Stimulated activated CD8-positive, alpha-beta memory T cell treated with anti-CD3 and anti-CD28 coated beads, Interleukin-15, amount 100 ng/mL, for 24 hours (primary cell): ENCODE measurements around the gene ZNF487.
"Not testable (repeated sequence)": the region's sequence is repeated elsewhere in the genome, so short reads cannot be mapped to it uniquely, and the experiment has no call there.

Source experiments
- DNase-seq: peaks from one replicate; pipeline ENCODE4 v3.0.0-alpha.2; 2020; ENCODE audit warnings: low read depth

The ZNF487 gene

GRCh38 chr10:43437141-43437870 is 395 bp downstream of the ZNF487 start:
- no peak for DNase-seq

DNA sequence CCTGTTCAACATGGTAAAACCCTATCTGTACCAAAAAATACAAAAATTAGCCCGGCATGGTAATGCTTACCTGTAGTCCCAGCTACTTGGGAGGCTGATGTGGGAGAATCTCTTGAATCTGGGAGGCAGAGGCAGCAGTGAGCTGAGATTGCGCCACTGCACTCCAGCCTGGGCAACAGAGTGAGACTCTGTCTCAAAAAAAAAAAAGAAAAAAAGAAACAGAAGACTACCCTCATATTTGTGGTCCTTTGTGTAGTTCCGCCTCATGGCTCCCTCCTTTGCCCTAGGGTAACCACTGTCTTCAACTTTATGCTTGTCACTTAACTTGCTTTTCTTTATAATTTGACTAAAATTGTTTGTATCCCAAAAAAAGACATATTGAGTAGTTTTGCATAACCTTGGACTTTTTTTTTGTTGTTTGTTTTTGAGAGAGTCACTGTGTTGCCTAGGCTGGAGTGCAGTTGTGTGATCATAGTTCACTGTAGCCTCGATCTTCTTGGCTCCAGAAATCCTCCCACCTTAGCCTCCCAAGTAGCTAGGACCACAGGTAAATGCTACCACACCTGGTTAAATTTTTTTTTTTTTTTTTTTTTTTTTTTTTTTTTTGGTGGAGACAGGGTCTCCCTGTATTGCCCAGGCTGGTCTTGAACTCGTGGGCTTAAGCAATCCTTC is 3.7 kb downstream of the ZNF487 start:
- DNase-seq: no peak

DNA sequence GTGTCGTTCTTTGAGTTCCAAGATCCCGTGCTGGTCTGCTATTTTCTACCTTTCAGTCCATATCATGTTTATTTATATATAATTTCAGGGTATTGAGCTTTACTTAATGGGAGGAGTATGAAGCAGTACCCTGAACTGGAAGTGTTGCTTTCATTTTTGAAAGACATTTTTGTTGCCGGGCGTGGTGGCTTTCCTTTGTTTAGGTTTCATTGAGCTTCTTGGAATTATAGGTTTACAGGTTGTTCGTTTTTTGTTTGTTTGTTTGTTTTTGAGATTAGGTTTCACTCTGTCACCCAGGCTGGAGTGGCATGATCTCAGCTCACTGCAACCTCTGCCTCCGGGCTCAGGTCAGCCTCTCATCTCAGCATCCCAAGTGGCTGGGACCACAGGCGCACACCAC is 7.4 kb downstream of the ZNF487 start:
- no peak for DNase-seq

GRCh38 chr10:43444897-43445466 is 8.1 kb downstream of the ZNF487 start:
- DNase-seq: no peak

DNA sequence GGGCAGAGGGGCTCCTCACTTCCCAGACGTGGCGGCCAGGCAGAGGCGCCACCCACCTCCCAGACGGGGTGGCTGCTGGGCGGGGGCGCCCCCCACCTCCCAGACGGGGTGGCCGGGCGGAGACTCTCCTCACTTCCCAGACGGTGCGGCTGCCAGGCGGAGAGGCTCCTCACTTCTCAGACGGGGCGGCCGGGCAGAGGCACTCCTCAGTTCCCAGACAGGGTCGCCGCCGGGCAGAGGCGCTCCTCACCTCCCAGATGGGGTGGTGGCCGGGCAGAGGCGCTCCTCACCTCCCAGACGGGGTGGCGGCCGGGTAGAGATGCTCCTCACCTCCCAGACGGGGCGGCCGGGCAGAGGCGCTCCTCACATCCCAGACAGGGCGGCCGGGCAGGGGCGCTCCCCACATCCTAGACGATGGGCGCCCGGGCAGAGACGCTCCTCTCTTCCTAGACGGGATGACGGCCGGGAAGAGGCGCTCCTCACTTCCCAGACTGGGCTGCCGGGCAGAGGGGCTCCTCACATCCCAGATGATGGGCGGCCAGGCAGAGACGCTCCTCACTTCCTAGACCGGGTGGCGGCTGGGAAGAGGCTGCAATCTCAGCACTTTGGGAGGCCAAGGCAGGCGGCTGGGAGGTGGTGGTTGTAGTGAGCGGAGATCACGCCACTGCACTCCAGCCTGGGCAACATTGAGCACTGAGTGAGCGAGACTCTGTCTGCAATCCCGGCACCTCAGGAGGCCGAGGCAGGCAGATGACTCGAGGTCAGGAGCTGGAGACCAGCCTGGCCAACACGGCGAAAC is 9.5 kb downstream of the ZNF487 start:
- DNase-seq: not testable (repeated sequence)

DNA sequence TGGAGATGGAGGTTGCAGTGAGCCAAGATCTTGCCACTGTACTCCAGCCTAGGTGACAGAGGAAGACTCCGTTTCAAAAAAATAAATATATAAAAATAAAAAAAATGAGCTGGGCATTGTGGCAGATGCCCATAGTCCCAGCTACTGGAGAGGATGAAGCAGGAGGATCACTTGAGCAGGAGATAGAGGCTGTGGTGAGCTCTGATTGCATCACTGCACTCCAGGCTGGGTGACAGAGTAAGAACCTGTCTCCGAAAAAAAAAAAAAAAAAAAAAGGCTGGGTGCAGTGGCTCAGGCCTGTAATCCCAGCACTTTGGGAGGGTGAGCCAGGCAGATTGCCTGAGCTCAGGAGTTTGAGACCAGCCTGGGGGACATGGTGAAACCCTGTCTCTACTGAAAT is 11.8 kb downstream of the ZNF487 start:
- DNase-seq: no peak

DNA sequence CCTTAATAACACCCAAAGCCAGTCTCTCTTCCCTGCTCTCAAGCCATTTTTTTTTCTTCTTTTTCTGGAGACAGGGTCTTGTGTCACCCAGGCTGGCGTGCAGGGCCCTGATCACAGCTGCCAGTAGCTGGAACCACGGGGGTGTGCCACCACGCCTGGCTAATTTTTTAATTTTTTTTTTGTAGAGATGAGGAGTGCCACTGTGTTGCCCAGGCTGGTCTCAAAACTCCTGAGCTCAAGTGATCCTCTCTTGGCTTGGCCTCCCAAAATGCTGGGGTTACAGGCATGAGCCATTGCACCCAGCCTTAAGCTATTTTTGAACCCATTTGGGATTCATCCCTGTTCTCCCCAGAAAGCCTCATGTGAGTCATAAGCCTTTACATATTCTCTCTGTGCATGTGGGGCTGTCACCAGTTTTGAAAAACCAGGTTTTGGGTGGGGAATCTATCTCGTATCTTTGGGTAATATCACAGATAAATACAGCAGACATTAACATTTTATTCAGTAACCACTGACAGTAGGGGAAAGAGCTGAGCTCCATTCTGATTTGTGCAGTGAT is 15.5 kb downstream of the ZNF487 start:
- DNase-seq: no peak

DNA sequence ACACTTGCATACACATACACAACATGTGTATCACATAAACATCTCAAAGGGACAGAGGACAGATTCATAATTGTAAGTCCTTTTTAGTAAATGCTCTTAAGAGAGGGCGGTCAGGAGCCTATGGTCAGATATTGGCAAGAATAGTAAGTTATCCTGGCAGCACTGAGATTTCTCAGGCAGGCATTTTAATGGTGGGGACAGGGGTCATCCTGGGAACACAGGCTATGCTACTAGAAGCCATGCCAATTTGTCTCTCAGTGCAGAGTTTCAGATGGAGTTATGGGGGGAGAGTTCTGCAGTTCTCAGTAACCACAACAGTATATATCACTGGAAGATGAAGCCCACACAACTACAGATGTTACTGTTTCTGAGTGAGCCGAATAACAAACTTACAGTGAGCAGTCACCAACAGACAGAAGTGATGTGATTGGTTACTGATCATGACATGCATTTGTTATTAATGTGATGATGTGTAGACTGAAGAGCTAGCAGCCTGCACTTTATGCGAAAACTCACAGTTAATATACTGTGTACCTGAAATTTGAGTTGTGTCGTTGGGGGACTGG is 16.4 kb downstream of the ZNF487 start:
- DNase-seq: no peak

DNA sequence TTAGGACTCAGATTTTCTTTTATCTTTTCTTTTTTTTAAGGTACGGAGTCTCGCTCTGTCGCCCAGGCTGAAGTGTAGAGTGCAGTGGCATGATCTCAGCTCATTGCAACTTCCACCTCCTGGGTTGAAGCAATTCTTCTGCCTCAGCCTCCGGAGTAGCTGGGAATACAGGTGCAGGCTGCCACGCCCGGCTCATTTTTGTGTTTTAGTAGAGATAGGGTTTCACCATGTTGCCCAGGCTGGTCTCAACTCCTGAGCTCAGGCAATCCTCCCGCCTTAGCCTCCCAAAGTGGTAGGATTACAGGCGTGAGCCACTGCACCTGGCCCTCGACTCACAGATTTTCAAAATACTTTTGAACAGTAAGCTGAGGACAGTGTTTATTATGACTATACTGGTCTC is 17.1 kb downstream of the ZNF487 start:
- DNase-seq: not testable (repeated sequence)

GRCh38 chr10:43456561-43456960 is 19.6 kb downstream of the ZNF487 start:
- DNase-seq: not testable (repeated sequence)

GRCh38 chr10:43458227-43458626 is 21.3 kb downstream of the ZNF487 start:
- DNase-seq: no peak

- DNase-seq: no peak
Observed at GRCh38 chr10:43461950-43462349, 25.0 kb downstream of the ZNF487 start.

GRCh38 chr10:43465086-43465735 is 28.3 kb downstream of the ZNF487 start:
- not testable (repeated sequence) for DNase-seq

DNA sequence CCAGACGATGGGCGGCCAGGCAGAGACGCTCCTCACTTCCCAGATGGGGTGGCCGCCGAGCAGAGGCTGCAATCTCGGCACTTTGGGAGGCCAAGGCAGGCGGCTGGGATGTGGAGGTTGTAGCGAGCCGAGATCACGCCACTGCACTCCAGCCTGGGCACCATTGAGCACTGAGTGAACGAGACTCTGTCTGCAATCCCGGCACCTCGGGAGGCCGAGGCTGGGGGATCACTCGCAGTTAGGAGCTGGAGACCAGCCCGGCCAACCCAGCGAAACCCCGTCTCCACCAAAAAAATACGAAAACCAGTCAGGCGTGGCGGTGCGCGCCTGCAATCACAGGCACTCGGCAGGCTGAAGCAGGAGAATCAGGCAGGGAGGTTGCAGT is 28.8 kb downstream of the ZNF487 start:
- DNase-seq: not testable (repeated sequence)

DNA sequence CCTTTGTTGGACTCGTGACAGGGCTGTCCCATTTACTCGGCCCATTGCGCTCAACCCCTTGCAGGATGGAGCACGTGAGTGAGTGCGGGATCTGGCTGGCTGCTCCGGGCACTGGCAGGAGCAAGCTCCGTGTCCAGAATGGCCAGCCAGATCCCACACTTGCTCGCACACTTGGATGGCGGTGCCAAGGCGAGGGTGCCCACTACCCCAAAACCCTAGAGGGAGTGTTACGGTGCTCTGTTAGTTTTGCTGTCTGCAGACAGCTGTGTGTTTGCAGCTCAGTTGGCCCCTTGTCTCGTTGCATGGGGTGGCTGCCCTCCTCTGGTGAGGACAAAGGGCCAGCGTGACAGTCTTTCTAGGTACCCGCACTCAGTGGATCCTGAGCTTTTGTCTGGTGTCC is 34.2 kb downstream of the ZNF487 start:
- no peak for DNase-seq

DNA sequence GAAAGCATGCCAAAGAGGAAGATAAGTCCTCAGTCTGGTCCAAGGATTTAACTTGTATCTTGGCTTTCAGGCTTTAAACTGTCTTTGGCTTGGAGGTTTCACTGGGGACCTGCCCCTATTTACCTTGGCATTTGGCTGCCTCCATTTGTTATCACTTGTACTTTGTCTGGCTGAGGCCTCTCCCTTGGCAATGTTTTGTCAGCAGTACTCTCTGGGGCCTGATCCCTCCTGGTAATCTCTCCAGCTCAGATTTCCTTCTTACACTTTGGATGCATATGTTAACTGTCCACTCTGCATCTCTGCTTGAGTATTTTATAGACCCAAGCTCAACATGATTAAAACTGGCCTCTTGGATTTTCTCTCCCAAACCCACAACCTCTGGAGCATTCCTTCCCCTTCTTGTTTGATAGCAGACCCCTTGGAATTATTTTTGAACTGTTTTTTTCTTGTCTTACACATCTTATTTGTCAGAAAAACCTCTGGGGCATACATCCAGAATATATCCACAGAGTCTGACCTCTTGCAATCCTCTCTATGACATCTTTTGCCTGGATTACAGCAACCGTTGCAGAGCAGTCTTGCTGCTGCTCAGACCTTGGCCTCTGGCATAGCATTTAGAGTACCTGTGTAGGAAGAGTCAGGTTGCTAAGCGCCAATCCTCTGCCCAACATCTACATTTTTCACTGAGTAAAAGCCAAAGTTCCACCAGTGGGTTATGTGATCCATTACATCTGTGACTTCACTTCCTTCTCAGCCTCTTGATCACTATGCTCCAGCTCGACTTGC is 35.2 kb downstream of the ZNF487 start:
- no peak for DNase-seq

DNA sequence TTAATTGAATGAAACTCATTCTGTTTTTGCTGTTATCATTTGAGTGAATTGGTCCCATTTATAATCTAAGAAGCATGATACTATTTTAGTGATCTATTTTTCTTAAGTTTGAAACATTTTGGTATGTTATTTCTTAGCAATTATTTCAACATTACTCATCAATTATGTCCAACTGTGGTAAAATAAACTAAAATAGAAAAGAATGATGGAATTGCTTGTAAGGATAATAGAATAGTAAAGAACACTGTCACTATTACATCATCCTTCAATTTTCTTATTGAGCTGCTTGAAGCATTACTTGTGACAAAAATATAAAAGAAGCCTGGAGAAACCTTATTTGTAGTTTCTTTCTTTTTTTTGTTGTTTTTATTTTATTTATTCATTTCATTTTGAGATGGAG is 42.4 kb downstream of the ZNF487 start:
- DNase-seq: no peak

GRCh38 chr10:43482319-43483078 is 45.6 kb downstream of the ZNF487 start:
- DNase-seq: no peak

DNA sequence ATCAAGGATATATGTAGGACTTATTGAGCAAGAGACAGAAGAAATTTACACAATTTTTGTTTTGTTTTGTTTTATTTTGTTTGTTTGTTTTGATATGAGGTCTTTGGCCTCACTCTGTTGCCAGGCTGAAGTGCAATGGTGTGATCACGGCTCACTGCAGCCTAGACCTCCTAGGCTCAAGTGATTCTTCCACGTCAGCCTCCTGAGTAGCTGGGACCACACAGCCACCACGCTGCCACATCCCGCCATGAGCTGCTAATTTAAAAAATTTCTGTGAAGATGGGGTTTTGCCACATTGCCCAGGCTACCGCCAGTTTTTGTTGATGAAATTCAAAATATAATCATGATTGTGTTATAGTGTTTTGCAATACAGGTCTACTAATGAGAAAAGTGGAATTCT is 54.9 kb downstream of the ZNF487 start:
- no peak for DNase-seq

- no peak for DNase-seq
Observed at GRCh38 chr10:43502931-43503330, 66.0 kb downstream of the ZNF487 start.
